Mononuclear cell (primary cell): Measurements from ENCODE around the gene OBSCN. TPM values are rescaled to one million over a fixed set of nuclear protein-coding genes. Genes with fewer than 3 reads are reported as not detected.

Source experiments
- H3K27me3 ChIP-seq: 2 replicates; pipeline ENCODE4 v1.6.0; 2011; ENCODE audit warnings: low read length, control low read depth; ENCODE audit not compliant: insufficient read depth
- H3K4me1 ChIP-seq: 2 replicates; pipeline ENCODE4 v1.5.1; 2011; ENCODE audit warnings: mild to moderate bottlenecking, low read length, control low read depth; ENCODE audit not compliant: insufficient read depth
- H3K4me3 ChIP-seq: 2 replicates; pipeline ENCODE4 v1.5.1; 2011; ENCODE audit warnings: mild to moderate bottlenecking, low read length, moderate library complexity
- H3K9me3 ChIP-seq: 2 replicates; pipeline ENCODE4 v1.5.1; 2011; ENCODE audit warnings: low read depth, mild to moderate bottlenecking, control low read depth, low read length
- total RNA-seq: library from RNA; depleted of rRNA; stranded (reverse); fragments of >200 nt; gene quantifications from one replicate; pipeline ENCODE4 v1.2.3, GENCODE V29; 2012

The OBSCN gene
- total RNA-seq, 1 donor: 26.3 TPM

DNA sequence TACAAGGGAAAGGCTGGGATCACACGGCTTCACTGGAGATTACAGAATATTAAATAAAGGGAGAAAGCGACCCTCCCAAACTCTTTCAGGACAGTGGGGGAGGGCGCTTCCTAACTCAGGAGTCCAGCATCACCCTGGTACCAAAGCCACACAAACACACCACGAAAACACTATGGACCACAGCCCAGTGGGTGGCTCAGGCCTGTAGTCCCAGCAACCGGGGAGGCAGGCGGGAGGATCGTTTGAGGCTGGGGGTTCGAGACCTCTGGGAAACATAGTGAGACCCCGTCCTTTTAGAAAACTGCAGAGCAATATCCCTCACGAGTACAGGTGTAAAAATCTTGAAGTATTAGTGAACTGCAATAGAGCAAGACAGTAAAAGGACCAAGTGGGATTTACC lies 182.8 kb downstream of the OBSCN start:
- Histone ChIP-seq H3K4me1 (no peaks in the 10 kb centered on the region), H3K27me3 (no peaks in the 10 kb centered on the region), H3K9me3 (no peaks in the 10 kb centered on the region), H3K4me3 (no peak overlapping the region)

DNA sequence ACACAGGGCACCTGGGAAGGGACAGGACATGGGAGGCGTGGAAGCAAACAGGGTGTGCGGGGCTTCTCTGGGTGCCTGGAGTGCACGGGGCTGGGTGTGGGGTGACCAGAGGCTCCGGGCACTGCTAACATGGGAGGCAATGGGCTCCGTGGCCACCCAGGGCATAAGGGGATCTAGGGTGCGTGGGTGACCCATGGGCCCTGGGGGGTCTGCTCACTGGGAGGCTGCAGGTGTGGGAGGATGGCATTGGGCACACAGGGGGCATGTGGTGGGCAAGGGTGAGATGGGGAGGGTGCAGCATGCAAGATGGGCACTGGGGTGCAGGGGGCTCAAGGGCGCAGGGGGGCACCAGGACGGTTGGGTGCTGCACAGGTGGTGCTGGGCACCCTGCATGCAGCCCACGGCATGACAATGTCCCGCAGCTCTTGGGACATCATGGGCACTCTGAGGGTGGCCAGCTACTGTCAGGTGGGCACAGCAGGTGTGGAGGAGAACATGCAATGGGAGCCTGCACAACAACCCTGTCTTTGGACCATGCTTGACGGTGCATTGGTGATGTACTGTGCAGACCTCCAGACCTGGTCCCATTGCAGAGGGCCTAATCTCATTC lies 183.7 kb downstream of the OBSCN start:
- no peaks in the 10 kb centered on the region for H3K27me3 ChIP-seq
- no peaks in the 10 kb centered on the region for H3K4me1 ChIP-seq
- no peak overlapping the region for H3K4me3 ChIP-seq
- H3K9me3 ChIP-seq: no peaks in the 10 kb centered on the region

DNA sequence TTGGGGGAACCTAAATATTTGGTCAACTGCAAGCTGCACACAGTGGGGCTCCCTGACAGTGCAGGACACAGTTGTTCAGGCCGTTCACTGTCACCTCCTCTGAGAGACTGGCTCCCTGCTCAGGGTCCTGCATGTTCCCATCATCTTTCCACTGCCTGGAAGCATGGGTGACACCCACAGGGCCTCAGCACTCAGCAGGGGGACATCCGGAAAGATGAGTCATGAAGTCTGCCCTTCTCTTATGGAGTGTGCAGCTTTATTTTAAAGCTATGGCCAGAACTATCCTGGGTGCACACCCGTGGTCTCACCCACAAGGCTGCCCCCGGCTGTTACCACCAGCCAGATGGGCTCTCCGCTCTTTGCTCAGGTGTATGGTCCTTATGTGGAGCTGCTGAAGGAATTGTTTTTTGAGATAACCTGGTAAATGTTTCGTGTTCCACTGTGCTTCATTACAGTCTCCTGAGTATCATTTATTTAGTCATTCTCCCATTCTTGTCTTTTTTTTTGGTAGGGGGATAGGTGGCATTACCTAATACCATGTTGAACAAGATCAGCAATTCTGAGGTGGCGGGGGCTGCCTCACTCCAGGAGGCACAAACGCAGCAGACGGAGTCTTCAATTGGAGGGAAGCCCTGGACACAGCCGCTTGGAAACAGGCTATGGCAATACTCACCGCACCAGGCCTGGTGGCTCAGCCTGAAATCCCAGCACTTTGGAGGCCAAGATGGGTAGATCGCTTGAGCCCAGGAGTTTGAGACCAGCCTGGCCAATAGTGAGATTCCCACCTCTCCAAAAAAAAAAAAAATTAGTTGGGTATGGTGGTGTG lies 184.5 kb downstream of the OBSCN start:
- H3K27me3 ChIP-seq: no peaks in the 10 kb centered on the region
- no peaks in the 10 kb centered on the region for H3K4me1 ChIP-seq
- H3K4me3 ChIP-seq: no peak overlapping the region
- no peaks in the 10 kb centered on the region for H3K9me3 ChIP-seq

- no peak overlapping the region for H3K4me3 ChIP-seq
- H3K9me3 ChIP-seq: no peaks in the 10 kb centered on the region
- H3K4me1 ChIP-seq: no peaks in the 10 kb centered on the region
- no peaks in the 10 kb centered on the region for H3K27me3 ChIP-seq
These were observed 185.4 kb downstream of the OBSCN start for GRCh38 chr1:228393268-228393701.

DNA sequence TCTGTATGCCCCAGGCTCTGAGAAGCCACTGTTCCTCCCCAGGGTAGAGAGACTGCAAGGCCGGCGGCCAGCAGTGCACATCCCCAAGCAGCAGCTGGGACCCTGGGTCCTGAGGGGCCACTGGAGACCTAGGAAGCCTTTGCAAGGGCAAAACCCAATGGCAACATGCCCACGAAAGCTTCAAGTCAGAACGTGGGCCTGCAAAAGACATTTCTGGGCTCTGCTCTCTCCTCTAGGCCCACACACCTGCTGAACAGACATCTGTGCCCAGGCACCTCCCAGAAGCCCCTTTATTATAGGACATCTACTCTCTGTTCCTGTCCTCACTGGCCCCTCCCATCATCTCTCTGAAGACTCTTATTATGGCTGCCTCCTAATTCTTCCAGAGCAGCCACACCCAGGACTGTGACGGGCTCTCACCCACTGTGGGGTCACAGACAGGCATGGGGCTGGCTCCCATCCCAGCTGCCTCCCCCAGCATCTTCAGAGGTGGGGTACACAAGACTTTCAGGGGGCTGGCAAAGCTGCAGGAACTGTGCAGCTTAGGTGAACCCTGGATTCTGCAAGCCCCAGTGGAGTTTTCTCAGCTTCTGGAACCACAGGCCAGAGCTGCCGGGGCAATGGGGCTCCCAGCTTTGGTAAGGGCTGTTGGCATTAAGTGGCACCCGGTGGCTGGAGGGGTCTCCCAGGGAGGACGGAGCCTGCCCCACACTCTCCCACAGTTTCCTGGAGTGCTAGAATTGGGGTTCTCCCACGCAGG lies 186.1 kb downstream of the OBSCN start:
- Histone ChIP-seq H3K4me3 (no peak overlapping the region), H3K9me3 (no peaks in the 10 kb centered on the region), H3K27me3 (no peaks in the 10 kb centered on the region), H3K4me1 (no peaks in the 10 kb centered on the region)

GRCh38 chr1:228394571-228395394 lies 186.9 kb downstream of the OBSCN start:
- Histone ChIP-seq H3K4me1 (no peaks in the 10 kb centered on the region), H3K27me3 (no peaks in the 10 kb centered on the region), H3K9me3 (no peaks in the 10 kb centered on the region), H3K4me3 (no peak overlapping the region)

GRCh38 chr1:228396770-228397662 lies 189.2 kb downstream of the OBSCN start:
- Histone ChIP-seq H3K27me3 (no peaks in the 10 kb centered on the region), H3K9me3 (no peaks in the 10 kb centered on the region), H3K4me3 (no peak overlapping the region), H3K4me1 (no peaks in the 10 kb centered on the region)

DNA sequence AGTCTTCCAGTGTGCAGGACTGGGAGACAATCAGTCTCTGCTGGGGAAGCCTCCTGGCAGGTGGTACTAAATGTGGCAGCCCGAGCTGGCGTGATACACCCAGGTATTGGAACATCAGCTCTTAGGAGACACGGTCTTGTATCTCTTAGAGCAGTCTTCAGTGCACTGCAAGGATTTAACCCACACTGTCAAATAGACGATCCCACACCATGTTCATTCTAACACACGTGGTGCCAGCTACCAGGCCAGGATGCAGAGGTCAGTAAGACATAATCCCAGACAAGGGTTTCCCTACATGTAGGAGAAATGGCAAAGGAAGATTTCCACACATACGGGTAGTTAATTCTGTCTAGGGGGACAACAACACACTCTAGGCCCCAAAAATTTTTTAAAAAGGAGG lies 190.1 kb downstream of the OBSCN start:
- Histone ChIP-seq H3K4me1 (peaks cover 6% of the 10 kb centered on the region), H3K27me3 (no peaks in the 10 kb centered on the region), H3K9me3 (no peaks in the 10 kb centered on the region), H3K4me3 (no peak overlapping the region)

- peaks cover 14% of the 10 kb centered on the region for H3K4me1 ChIP-seq
- H3K9me3 ChIP-seq: no peaks in the 10 kb centered on the region
- H3K4me3 ChIP-seq: no peak overlapping the region
- H3K27me3 ChIP-seq: no peaks in the 10 kb centered on the region
These were observed 191.1 kb downstream of the OBSCN start for GRCh38 chr1:228398741-228399461.

- Histone ChIP-seq H3K4me3 (no peak overlapping the region), H3K9me3 (no peaks in the 10 kb centered on the region), H3K4me1 (peaks cover 22% of the 10 kb centered on the region), H3K27me3 (no peaks in the 10 kb centered on the region)
These were observed 191.8 kb downstream of the OBSCN start for GRCh38 chr1:228399531-228400236.

- no peak overlapping the region for H3K4me3 ChIP-seq
- H3K4me1 ChIP-seq: peaks cover 28% of the 10 kb centered on the region
- H3K9me3 ChIP-seq: no peaks in the 10 kb centered on the region
- no peaks in the 10 kb centered on the region for H3K27me3 ChIP-seq
These were observed 192.4 kb downstream of the OBSCN start for GRCh38 chr1:228400237-228400651.

DNA sequence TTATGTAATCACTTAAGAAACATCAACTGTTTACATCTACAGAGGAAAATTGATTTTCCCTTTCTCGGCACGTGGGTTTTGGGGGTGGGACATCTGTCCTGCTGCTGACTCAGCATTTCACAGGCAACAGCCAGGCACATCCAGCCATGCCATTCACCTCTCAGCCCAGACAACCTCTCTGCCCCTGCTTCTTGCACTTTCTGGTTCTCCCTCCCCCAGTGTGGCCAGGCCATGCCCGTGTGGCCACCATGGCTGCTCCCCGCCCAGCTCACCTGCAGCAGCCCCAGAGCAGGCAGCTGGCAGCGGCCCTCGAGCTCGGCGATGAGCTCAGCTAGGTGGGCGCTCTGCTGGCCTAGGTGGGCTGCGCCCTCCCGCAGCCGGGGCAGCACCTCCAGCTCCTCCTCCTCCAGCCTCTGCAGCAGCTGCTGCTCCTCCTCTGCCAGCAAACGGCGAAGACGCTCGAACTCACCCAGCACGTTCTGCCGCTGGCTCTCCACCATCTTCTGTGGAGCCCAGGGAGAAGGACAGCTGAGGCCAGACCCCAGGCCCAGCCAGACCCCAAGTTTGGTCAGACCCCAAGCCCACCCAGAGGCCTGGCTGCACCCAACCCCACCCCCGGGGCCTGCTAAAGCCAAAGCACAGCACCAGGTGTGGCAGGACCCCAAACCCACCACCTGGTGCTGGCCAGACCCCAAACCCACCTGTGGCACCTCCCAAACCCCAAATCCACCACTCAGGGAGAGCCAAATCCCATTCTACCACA lies 193.0 kb downstream of the OBSCN start:
- Histone ChIP-seq H3K4me1 (peaks cover 34% of the 10 kb centered on the region), H3K9me3 (no peaks in the 10 kb centered on the region), H3K27me3 (no peaks in the 10 kb centered on the region)

More for the DNA sequence above, 193.0 kb downstream of the OBSCN start:
- no peak overlapping the region for H3K4me3 ChIP-seq
